OCI-LY1 (cell line): ENCODE measurements around the gene KLHL28.
A peak's percentile ranks its signal among the peaks of the same experiment; 100 is the strongest.

Experiments
- H2AFZ ChIP-seq: fragments of 200-600 bp; sonication (generic), shearing (Covaris generic); 2 replicates; pipeline ENCODE4 v1.6.0; 2014; ENCODE audit warnings: antibody characterized with exemption, mild to moderate bottlenecking, low read length
- H3F3A ChIP-seq: fragments of 200-600 bp; sonication (generic), shearing (Covaris generic); 2 replicates; pipeline ENCODE4 v1.6.0; 2014; ENCODE audit warnings: mild to moderate bottlenecking, antibody characterized with exemption, low read length, moderate library complexity; ENCODE audit not compliant: insufficient read depth
- H3K27ac ChIP-seq: fragments of 200-600 bp; sonication (generic); 2 replicates; pipeline ENCODE4 v1.5.1; 2014; ENCODE audit warnings: low read length, mixed run types, mild to moderate bottlenecking, low read depth; ENCODE audit not compliant: poor library complexity, severe bottlenecking
- H3K27me3 ChIP-seq: fragments of 200-600 bp; sonication (generic); 2 replicates; pipeline ENCODE4 v1.6.0; 2014; ENCODE audit warnings: antibody characterized with exemption, mild to moderate bottlenecking, low read length, moderate library complexity; ENCODE audit not compliant: insufficient read depth
- H3K36me3 ChIP-seq: fragments of 200-600 bp; sonication (generic); 2 replicates; pipeline ENCODE4 v1.6.1; 2014; ENCODE audit warnings: mild to moderate bottlenecking, antibody characterized with exemption, low read length, moderate library complexity, mixed read lengths; ENCODE audit not compliant: insufficient read depth
- H3K4me1 ChIP-seq: fragments of 200-600 bp; sonication (generic); 2 replicates; pipeline ENCODE4 v1.5.1; 2014; ENCODE audit warnings: mild to moderate bottlenecking, low read length, moderate library complexity; ENCODE audit not compliant: insufficient read depth, severe bottlenecking
- H3K4me2 ChIP-seq: fragments of 200-600 bp; sonication (generic), shearing (Covaris generic); 2 replicates; pipeline ENCODE4 v1.6.1; 2014; ENCODE audit warnings: low read length
- H3K4me3 ChIP-seq: fragments of 200-600 bp; sonication (generic); 2 replicates; pipeline ENCODE4 v1.5.1; 2014; ENCODE audit warnings: low read length, low read depth, mild to moderate bottlenecking, mixed read lengths; ENCODE audit not compliant: poor library complexity, severe bottlenecking
- H3K79me2 ChIP-seq: fragments of 200-600 bp; shearing (Covaris generic); 2 replicates; pipeline ENCODE4 v1.6.1; 2016; ENCODE audit warnings: mixed run types, low read length, mixed read lengths; ENCODE audit not compliant: insufficient read depth
- H3K9ac ChIP-seq: fragments of 200-600 bp; sonication (generic), shearing (Covaris generic); 2 replicates; pipeline ENCODE4 v1.6.1; 2014; ENCODE audit warnings: mild to moderate bottlenecking, low read length, mixed read lengths
- H3K9me2 ChIP-seq: fragments of 200-600 bp; sonication (generic), shearing (Covaris generic); 2 replicates; pipeline ENCODE4 v1.6.1; 2014; ENCODE audit warnings: low read depth, mild to moderate bottlenecking, low read length, mixed read lengths
- H3K9me3 ChIP-seq: fragments of 200-600 bp; shearing (Covaris generic); 2 replicates; pipeline ENCODE4 v1.6.1; 2014; ENCODE audit warnings: low read length, mixed read lengths
- H4K20me1 ChIP-seq: fragments of 200-600 bp; sonication (generic), shearing (Covaris generic); 2 replicates; pipeline ENCODE4 v1.6.0; 2016; ENCODE audit warnings: mild to moderate bottlenecking, low read length; ENCODE audit not compliant: insufficient read depth
- CTCF ChIP-seq: fragments of 200-600 bp; sonication (generic), shearing (Covaris generic); IDR thresholded peaks from 2 replicates; pipeline ENCODE4 v1.5.1; 2017; ENCODE audit warnings: mild to moderate bottlenecking, antibody characterized with exemption, low read length, moderate library complexity, mixed read lengths
- EZH2 ChIP-seq: fragments of 200-600 bp; sonication (generic), shearing (Covaris generic); IDR thresholded peaks from 2 replicates; pipeline ENCODE4 v1.8.0; 2017; ENCODE audit warnings: borderline replicate concordance, mixed run types, mild to moderate bottlenecking, antibody characterized with exemption, low read length, moderate library complexity, mixed read lengths

Gene KLHL28

GRCh38 chr14:44970907-44971306 lies 9.2 kb upstream of the KLHL28 start:
- peaks cover 32% of the 10 kb centered on the region for H3K36me3 ChIP-seq
- H3K4me1 ChIP-seq = peaks cover 14% of the 10 kb centered on the region
- no peaks in the 10 kb centered on the region for H4K20me1 ChIP-seq
- peaks cover 10% of the 10 kb centered on the region for H3K9me3 ChIP-seq
- no peak overlapping the region for H3K4me3 ChIP-seq
- H3K9me2 ChIP-seq = no peaks in the 10 kb centered on the region
- no peaks in the 10 kb centered on the region; the same call in 1 of the 2 replicates for H3F3A ChIP-seq
- no peak overlapping the region for H2AFZ ChIP-seq
- H3K79me2 ChIP-seq = peaks cover 90% of the 10 kb centered on the region
- H3K9ac ChIP-seq = no peak overlapping the region
- no peak for TF ChIP-seq EZH2
- TF ChIP-seq CTCF = no peak
- H3K4me2 ChIP-seq = no peak overlapping the region
- no peaks in the 10 kb centered on the region for H3K27me3 ChIP-seq
- H3K27ac ChIP-seq = no peak overlapping the region

DNA sequence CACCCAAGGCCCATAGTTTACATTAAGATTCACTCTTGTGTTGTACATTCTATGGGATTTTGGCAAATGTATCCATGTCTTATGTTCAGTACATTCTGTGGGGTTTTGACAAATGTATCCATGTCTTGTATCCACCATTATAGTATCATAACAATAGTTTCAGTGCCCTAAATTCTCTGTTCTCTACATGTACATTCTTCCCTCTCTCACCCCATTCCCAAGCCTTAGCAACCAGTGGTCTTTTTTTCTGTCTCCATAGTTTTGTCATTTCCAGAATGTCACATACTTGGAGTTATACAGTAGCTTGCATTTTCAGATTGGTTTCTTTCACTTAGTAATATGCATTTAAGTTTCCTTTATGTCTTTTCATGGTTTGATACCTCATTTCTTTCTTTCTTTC lies 7.0 kb upstream of the KLHL28 start:
- Histone ChIP-seq H3K9me3 (peaks cover 10% of the 10 kb centered on the region), H3K4me2 (no peak overlapping the region), H3K9ac (no peak overlapping the region), H3K36me3 (peaks cover 32% of the 10 kb centered on the region), H4K20me1 (no peaks in the 10 kb centered on the region), H2AFZ (no peak overlapping the region), H3K4me3 (no peak overlapping the region), H3K27ac (no peak overlapping the region), H3K27me3 (no peaks in the 10 kb centered on the region), H3K9me2 (no peaks in the 10 kb centered on the region), H3F3A (no peaks in the 10 kb centered on the region), H3K4me1 (peaks cover 21% of the 10 kb centered on the region), H3K79me2 (peaks cover 86% of the 10 kb centered on the region)
- TF ChIP-seq EZH2 = no peak
- TF ChIP-seq CTCF = no peak

DNA sequence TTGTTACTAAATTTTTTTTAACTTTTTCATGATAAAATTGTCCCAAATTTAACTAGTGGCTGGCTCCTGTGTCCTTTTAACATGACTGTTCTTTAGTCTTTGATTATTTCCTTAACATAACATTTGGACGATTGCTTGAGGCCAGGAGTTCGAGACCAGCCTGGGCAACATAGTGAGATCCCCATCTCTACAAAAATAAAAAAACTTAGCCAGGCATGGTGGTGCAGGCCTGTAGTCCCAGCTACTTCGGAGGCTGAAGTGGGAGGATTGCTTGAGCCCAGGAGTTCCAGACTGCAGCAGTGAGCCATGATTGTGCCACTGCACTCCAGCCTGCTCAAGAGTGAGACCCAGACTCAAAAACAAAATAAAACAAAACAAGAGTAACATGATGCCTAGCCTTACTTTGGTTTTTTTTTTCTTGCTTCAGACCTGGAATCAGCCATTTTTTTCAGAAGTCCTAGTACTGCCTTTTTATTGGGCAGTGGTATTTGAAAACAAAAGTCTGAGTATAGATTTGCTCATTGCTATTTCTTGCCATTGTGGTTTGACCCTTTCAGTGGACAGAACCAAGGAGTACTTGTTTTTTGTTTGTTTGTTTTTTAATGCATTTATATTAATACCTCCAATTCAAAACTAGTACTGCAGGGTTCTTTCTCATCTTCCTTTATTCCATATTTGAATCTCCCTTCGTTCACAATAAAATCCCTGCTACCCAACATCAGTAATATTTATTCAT lies 5.0 kb upstream of the KLHL28 start:
- no peak overlapping the region for H2AFZ ChIP-seq
- TF ChIP-seq CTCF (no peak), EZH2 (no peak)
- peaks cover 29% of the 10 kb centered on the region for H3K36me3 ChIP-seq
- no peaks in the 10 kb centered on the region for H3K9me2 ChIP-seq
- H3K4me2 ChIP-seq = peak overlapping the region; percentile 52
- peaks cover 72% of the 10 kb centered on the region for H3K79me2 ChIP-seq
- no peaks in the 10 kb centered on the region for H4K20me1 ChIP-seq
- peaks cover 31% of the 10 kb centered on the region for H3K4me1 ChIP-seq
- H3F3A ChIP-seq = no peaks in the 10 kb centered on the region
- H3K9me3 ChIP-seq = peaks cover 10% of the 10 kb centered on the region
- H3K4me3 ChIP-seq = peak overlapping the region; percentile 47
- no peak overlapping the region; the same call in 1 of the 2 replicates for H3K9ac ChIP-seq
- no peaks in the 10 kb centered on the region for H3K27me3 ChIP-seq
- H3K27ac ChIP-seq = no peak overlapping the region
